ENCODE results near the gene GLB1L2. TPM values are rescaled to one million over a fixed set of nuclear protein-coding genes. Genes with fewer than 3 reads are reported as not detected.

Gene GLB1L2
- total and polyA plus RNA-seq, 2 of the 13 experiments (the other 11 are each of a cell fraction or from before 2014, with no cell fraction given): 0.59 to 0.69 TPM

DNA sequence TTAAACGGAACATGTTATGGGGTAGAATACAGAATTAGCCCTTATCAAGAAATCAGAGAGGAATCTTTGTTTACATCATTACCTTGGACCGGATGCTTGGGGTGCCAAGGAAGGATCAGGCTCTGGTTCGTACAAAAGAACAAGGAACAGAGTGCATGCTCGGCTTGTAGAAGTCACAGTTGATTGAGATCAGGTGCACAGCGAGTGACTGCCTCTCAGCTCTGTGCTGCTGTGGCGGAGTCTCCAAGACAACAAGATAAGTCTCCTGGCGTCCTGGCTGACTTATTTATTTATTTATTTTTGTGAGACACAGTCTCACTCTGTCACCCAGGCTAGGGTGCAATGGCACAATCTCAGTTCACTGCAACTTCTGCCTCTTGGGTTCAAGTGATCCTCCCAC is 31.8 kb downstream of the GLB1L2 start:
- H3K4me1 ChIP-seq (ENCODE audit: insufficient read depth, low read length): peaks cover 6% of the 10 kb centered on the region
- FAIRE-seq (no peak), DNase-seq (ENCODE audit: low spot score) (no peak), ATAC-seq (no peak)
- no peaks in the 10 kb centered on the region for H3K9me3 ChIP-seq (ENCODE audit: low read length)
- POLR2A ChIA-PET: no interaction called here
- 16% methylated on average over 7 of the region's 7 CpGs for WGBS (ENCODE audit: low lambda C conversion rate)
- no peak overlapping the region for H3K4me2 ChIP-seq (ENCODE audit: low read depth, low read length)
- H2AFZ ChIP-seq (ENCODE audit: low read length): no peak overlapping the region
- intact Hi-C loops (cut with micrococcal nuclease; ENCODE audit: unreplicated experiment) (no loop called here), in situ Hi-C loops (cut with HindIII; ENCODE audit: extremely low pct_ligation_motif_present, low pct_unique_long_range_greater_than_20kb) (loop anchor here (5.0 to 10.0 kb wide), 2 partner anchors 211 to 364 kb away; no protein-coding TSS in a partner anchor)
- H3K4me3 ChIP-seq (replicated peaks in 1 of 3; ENCODE audit: insufficient read depth in 1 of 3, low read depth in 2 of 3, low read length in 3 of 3): no peak overlapping the region
- no peak overlapping the region for H3K27ac ChIP-seq (ENCODE audit: extremely low read length, insufficient read depth, low read length)
- H3K36me3 ChIP-seq (replicated peaks in 1 of 2; ENCODE audit: control insufficient read depth in 1 of 2, insufficient read depth in 2 of 2, low read length in 2 of 2): no peaks in the 10 kb centered on the region
- no peak overlapping the region for H3K9ac ChIP-seq (ENCODE audit: insufficient read depth, low read depth, low read length)
- H3K27me3 ChIP-seq (ENCODE audit: control insufficient read depth in 1 of 2, insufficient read depth in 2 of 2, low read length in 2 of 2): peaks cover 10 to 40% of the 10 kb centered on the region in 2 experiments
- BruUV-seq (replicated peaks): no TSS peak
- TF ChIP-seq ZNF234 (CRISPR knock-in tag; conservative IDR thresholded peaks at IDR 0.05) (no peak), ZNF232 (CRISPR knock-in tag; IDR thresholded peaks at IDR 0.05; ENCODE audit: borderline replicate concordance) (no peak), NFYB (CRISPR knock-in tag; IDR thresholded peaks at IDR 0.05) (no peak), SALL2 (CRISPR knock-in tag; IDR thresholded peaks at IDR 0.05) (no peak), HOXD1 (CRISPR knock-in tag; IDR thresholded peaks at IDR 0.05) (no peak), MIER3 (CRISPR knock-in tag; IDR thresholded peaks at IDR 0.05; ENCODE audit: borderline replicate concordance) (no peak), MED1 (CRISPR knock-in tag; IDR thresholded peaks at IDR 0.05) (no peak), TBL1XR1 (IDR thresholded peaks at IDR 0.05; ENCODE audit: borderline replicate concordance, low read length, partially characterized antibody) (no peak), ZNF839 (CRISPR knock-in tag; IDR thresholded peaks at IDR 0.05; ENCODE audit: borderline replicate concordance) (no peak)
- TF ChIP-seq, protein P1, sequence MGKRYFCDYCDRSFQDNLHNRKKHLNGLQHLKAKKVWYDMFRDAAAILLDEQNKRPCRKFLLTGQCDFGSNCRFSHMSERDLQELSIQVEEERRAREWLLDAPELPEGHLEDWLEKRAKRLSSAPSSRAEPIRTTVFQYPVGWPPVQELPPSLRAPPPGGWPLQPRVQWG (CRISPR knock-in tag; IDR thresholded peaks at IDR 0.05; ENCODE audit: borderline replicate concordance, low read depth): no peak
- TF ChIP-seq, protein P2, sequence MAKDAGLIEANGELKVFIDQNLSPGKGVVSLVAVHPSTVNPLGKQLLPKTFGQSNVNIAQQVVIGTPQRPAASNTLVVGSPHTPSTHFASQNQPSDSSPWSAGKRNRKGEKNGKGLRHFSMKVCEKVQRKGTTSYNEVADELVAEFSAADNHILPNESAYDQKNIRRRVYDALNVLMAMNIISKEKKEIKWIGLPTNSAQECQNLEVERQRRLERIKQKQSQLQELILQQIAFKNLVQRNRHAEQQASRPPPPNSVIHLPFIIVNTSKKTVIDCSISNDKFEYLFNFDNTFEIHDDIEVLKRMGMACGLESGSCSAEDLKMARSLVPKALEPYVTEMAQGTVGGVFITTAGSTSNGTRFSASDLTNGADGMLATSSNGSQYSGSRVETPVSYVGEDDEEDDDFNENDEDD (CRISPR knock-in tag; IDR thresholded peaks at IDR 0.05; ENCODE audit: borderline replicate concordance): no peak
- TF ChIP-seq, protein P3, sequence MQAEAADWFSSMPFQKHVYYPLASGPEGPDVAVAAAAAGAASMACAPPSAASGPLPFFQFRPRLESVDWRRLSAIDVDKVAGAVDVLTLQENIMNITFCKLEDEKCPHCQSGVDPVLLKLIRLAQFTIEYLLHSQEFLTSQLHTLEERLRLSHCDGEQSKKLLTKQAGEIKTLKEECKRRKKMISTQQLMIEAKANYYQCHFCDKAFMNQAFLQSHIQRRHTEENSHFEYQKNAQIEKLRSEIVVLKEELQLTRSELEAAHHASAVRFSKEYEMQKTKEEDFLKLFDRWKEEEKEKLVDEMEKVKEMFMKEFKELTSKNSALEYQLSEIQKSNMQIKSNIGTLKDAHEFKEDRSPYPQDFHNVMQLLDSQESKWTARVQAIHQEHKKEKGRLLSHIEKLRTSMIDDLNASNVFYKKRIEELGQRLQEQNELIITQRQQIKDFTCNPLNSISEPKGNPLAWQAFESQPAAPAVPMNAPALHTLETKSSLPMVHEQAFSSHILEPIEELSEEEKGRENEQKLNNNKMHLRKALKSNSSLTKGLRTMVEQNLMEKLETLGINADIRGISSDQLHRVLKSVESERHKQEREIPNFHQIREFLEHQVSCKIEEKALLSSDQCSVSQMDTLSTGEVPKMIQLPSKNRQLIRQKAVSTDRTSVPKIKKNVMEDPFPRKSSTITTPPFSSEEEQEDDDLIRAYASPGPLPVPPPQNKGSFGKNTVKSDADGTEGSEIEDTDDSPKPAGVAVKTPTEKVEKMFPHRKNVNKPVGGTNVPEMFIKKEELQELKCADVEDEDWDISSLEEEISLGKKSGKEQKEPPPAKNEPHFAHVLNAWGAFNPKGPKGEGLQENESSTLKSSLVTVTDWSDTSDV (CRISPR knock-in tag; IDR thresholded peaks at IDR 0.05): no peak
- TF ChIP-seq, protein P4, sequence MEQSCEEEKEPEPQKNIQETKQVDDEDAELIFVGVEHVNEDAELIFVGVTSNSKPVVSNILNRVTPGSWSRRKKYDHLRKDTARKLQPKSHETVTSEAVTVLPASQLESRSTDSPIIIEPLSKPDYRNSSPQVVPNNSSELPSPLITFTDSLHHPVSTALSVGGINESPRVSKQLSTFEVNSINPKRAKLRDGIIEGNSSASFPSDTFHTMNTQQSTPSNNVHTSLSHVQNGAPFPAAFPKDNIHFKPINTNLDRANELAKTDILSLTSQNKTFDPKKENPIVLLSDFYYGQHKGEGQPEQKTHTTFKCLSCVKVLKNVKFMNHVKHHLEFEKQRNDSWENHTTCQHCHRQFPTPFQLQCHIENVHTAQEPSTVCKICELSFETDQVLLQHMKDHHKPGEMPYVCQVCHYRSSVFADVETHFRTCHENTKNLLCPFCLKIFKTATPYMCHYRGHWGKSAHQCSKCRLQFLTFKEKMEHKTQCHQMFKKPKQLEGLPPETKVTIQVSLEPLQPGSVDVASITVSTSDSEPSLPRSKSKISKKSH (CRISPR knock-in tag; IDR thresholded peaks at IDR 0.05; ENCODE audit: borderline replicate concordance): no peak
- CTCF ChIA-PET (ENCODE audit: low intra/inter-chr PET ratio, low total read pairs): no interaction called here
- H4K20me1 ChIP-seq (ENCODE audit: insufficient read depth, low read length): no peaks in the 10 kb centered on the region
- H3K79me2 ChIP-seq (ENCODE audit: insufficient read depth, low read length): no peaks in the 10 kb centered on the region
